ENCODE measurements around the gene FER. TPM values are rescaled to one million over a fixed set of nuclear protein-coding genes. Genes with fewer than 3 reads are reported as not detected.

Gene FER
- polyA plus RNA-seq, 1 of the 3 experiments (the other 2 are of a cell fraction) = 1.8 TPM

DNA sequence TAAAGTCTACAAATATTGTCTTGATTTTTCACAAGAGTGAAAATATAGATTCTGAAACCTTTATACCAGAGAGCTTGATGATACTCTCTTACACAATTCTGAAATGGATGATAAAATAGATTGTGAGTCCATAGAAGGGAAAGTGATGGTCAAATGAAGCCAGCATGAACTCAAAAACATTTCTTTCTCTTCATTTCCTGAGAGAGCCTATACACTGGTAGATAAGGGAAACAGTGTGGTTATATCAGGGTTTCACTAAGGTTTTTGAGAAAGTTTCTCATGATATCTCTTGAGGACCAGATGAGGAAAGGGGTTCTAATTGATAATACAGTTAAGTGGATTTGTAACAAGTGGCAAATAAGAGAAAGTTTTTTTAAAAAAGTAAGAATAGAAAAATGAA lies 407.9 kb downstream of the FER start:
- Histone ChIP-seq H3K36me3 (replicated peaks in 1 of 2; ENCODE audit: control insufficient read depth in 1 of 2, insufficient read depth in 2 of 2, low read length in 1 of 2) (no peaks in the 10 kb centered on the region), H3F3A (replicated peaks; ENCODE audit: insufficient read depth) (no peaks in the 10 kb centered on the region), H3K4me1 (ENCODE audit: control insufficient read depth in 1 of 2, insufficient read depth in 2 of 2, low read depth in 1 of 2, low read length in 1 of 2) (no peaks in the 10 kb centered on the region; a peak in 1 of 4 replicates), H3K9me2 (no peaks in the 10 kb centered on the region), H3K9ac (no peak overlapping the region), H2AFZ (ENCODE audit: low read depth) (no peak overlapping the region), H3K9me3 (no peaks in the 10 kb centered on the region), H3K4me2 (no peak overlapping the region), H4K20me1 (ENCODE audit: insufficient read depth) (no peaks in the 10 kb centered on the region), H3K27me3 (ENCODE audit: insufficient read depth) (no peaks in the 10 kb centered on the region), H3K79me2 (ENCODE audit: insufficient read depth) (no peaks in the 10 kb centered on the region), H3K4me3 (ENCODE audit: low read depth in 2 of 2, low read length in 1 of 2) (no peak overlapping the region), H3K27ac (ENCODE audit: low read depth in 2 of 2, low read length in 1 of 2) (no peak overlapping the region)
- DNase-seq = no peak
- ChIA-PET CTCF (interaction anchor here (1.0 kb wide), 1 partner anchor 29 kb away, joined by 3 read pairs; no protein-coding TSS in a partner anchor), POLR2A (no interaction called here)
- TF ChIP-seq PBX3 (IDR thresholded peaks at IDR 0.05) (no peak), RAD21 (IDR thresholded peaks at IDR 0.05; ENCODE audit: low read length) (no peak), EZH2phosphoT487 (IDR thresholded peaks at IDR 0.05; ENCODE audit: borderline replicate concordance, low read depth) (no peak), CHD2 (IDR thresholded peaks at IDR 0.05; ENCODE audit: low read length, partially characterized antibody) (no peak)
- TF ChIP-seq, protein P1, sequence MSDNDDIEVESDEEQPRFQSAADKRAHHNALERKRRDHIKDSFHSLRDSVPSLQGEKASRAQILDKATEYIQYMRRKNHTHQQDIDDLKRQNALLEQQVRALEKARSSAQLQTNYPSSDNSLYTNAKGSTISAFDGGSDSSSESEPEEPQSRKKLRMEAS (IDR thresholded peaks at IDR 0.05; ENCODE audit: low read depth) = no peak
- TF ChIP-seq, protein P2, sequence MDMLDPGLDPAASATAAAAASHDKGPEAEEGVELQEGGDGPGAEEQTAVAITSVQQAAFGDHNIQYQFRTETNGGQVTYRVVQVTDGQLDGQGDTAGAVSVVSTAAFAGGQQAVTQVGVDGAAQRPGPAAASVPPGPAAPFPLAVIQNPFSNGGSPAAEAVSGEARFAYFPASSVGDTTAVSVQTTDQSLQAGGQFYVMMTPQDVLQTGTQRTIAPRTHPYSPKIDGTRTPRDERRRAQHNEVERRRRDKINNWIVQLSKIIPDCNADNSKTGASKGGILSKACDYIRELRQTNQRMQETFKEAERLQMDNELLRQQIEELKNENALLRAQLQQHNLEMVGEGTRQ (IDR thresholded peaks at IDR 0.05; ENCODE audit: borderline replicate concordance, low read depth, low read length) = no peak

DNA sequence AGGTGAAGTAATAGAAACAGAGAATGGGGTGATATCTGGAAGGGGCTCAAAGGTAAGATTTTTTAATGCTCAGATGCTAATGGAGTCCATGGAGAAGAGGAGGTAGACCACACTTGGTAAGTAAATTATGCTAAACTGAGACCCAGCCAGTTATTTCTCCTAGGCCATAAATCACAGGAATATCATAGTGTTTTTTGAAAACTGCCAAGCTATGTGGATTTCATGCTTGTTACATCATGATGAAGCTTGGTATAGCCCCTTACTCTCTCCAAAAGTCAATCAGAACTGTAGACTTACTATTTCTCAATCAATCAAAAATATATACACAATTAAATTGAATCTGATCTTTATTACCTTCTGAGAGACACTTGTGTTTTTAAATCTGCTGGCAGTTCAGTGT lies 409.2 kb downstream of the FER start:
- Histone ChIP-seq H3K9ac (no peak overlapping the region), H3K79me2 (ENCODE audit: insufficient read depth) (no peaks in the 10 kb centered on the region), H4K20me1 (ENCODE audit: insufficient read depth) (no peaks in the 10 kb centered on the region), H3K27me3 (ENCODE audit: insufficient read depth) (no peaks in the 10 kb centered on the region), H3F3A (replicated peaks; ENCODE audit: insufficient read depth) (no peaks in the 10 kb centered on the region), H3K9me2 (no peaks in the 10 kb centered on the region), H3K36me3 (replicated peaks in 1 of 2; ENCODE audit: control insufficient read depth in 1 of 2, insufficient read depth in 2 of 2, low read length in 1 of 2) (no peaks in the 10 kb centered on the region), H3K9me3 (no peaks in the 10 kb centered on the region), H3K27ac (ENCODE audit: low read depth in 2 of 2, low read length in 1 of 2) (no peak overlapping the region), H3K4me2 (no peak overlapping the region), H3K4me1 (ENCODE audit: control insufficient read depth in 1 of 2, insufficient read depth in 2 of 2, low read depth in 1 of 2, low read length in 1 of 2) (no peaks in the 10 kb centered on the region; a peak in 1 of 4 replicates), H3K4me3 (ENCODE audit: low read depth in 2 of 2, low read length in 1 of 2) (no peak overlapping the region), H2AFZ (ENCODE audit: low read depth) (no peak overlapping the region)
- ChIA-PET CTCF (no interaction called here), POLR2A (no interaction called here)
- DNase-seq = no peak
- no peak for TF ChIP-seq FOXM1 (IDR thresholded peaks at IDR 0.05; ENCODE audit: low read depth)
- TF ChIP-seq EZH2phosphoT487 (IDR thresholded peaks at IDR 0.05; ENCODE audit: borderline replicate concordance, low read depth) = no peak
- no peak for TF ChIP-seq SIN3A (IDR thresholded peaks at IDR 0.05; ENCODE audit: borderline replicate concordance, low read depth, low read length)
- TF ChIP-seq TAF1 (IDR thresholded peaks at IDR 0.05; ENCODE audit: borderline replicate concordance, low read depth, low read length) = no peak
- no peak for TF ChIP-seq RAD21 (IDR thresholded peaks at IDR 0.05; ENCODE audit: low read length)
- no peak for TF ChIP-seq CHD2 (IDR thresholded peaks at IDR 0.05; ENCODE audit: low read length, partially characterized antibody)
- no peak for TF ChIP-seq SMC3 (IDR thresholded peaks at IDR 0.05; ENCODE audit: low read depth, low read length)
- TF ChIP-seq MXI1 (IDR thresholded peaks at IDR 0.05; ENCODE audit: low read depth, low read length) = no peak
- TF ChIP-seq, protein P1 (IDR thresholded peaks at IDR 0.05; ENCODE audit: low read depth) = no peak
- TF ChIP-seq, protein P3, sequence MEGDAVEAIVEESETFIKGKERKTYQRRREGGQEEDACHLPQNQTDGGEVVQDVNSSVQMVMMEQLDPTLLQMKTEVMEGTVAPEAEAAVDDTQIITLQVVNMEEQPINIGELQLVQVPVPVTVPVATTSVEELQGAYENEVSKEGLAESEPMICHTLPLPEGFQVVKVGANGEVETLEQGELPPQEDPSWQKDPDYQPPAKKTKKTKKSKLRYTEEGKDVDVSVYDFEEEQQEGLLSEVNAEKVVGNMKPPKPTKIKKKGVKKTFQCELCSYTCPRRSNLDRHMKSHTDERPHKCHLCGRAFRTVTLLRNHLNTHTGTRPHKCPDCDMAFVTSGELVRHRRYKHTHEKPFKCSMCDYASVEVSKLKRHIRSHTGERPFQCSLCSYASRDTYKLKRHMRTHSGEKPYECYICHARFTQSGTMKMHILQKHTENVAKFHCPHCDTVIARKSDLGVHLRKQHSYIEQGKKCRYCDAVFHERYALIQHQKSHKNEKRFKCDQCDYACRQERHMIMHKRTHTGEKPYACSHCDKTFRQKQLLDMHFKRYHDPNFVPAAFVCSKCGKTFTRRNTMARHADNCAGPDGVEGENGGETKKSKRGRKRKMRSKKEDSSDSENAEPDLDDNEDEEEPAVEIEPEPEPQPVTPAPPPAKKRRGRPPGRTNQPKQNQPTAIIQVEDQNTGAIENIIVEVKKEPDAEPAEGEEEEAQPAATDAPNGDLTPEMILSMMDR (IDR thresholded peaks at IDR 0.05) = no peak
- TF ChIP-seq ELF1 (IDR thresholded peaks at IDR 0.05) = no peak
- TF ChIP-seq TEAD4 (IDR thresholded peaks at IDR 0.05; ENCODE audit: borderline replicate concordance, insufficient read depth) = no peak
- TF ChIP-seq FOXJ3 (CRISPR knock-in tag; IDR thresholded peaks at IDR 0.05) = no peak
- TF ChIP-seq PBX3 (IDR thresholded peaks at IDR 0.05) = no peak
- TF ChIP-seq RFX5 (IDR thresholded peaks at IDR 0.05; ENCODE audit: low read length) = no peak
- TF ChIP-seq POLR2AphosphoS5 (IDR thresholded peaks at IDR 0.05; ENCODE audit: low read depth, low read length) = no peak
- TF ChIP-seq MEF2A (IDR thresholded peaks at IDR 0.05; ENCODE audit: borderline replicate concordance, low read depth) = no peak
- TF ChIP-seq TCF12 (IDR thresholded peaks at IDR 0.05) = no peak
- no peak for TF ChIP-seq FOSL2 (IDR thresholded peaks at IDR 0.05; ENCODE audit: borderline replicate concordance, low read depth)
- TF ChIP-seq RCOR1 (IDR thresholded peaks at IDR 0.05; ENCODE audit: low read length) = no peak
